GM04504 (cell line): ENCODE measurements around the gene RBFA.

ENCODE experiments used
- DNase-seq: peaks from one replicate; pipeline ENCODE4 v3.0.0-alpha.2; 2012; ENCODE audit warnings: low read depth

Gene RBFA

GRCh38 chr18:80029690-80030089 is 4.5 kb upstream of the RBFA start:
- no peak for DNase-seq

DNA sequence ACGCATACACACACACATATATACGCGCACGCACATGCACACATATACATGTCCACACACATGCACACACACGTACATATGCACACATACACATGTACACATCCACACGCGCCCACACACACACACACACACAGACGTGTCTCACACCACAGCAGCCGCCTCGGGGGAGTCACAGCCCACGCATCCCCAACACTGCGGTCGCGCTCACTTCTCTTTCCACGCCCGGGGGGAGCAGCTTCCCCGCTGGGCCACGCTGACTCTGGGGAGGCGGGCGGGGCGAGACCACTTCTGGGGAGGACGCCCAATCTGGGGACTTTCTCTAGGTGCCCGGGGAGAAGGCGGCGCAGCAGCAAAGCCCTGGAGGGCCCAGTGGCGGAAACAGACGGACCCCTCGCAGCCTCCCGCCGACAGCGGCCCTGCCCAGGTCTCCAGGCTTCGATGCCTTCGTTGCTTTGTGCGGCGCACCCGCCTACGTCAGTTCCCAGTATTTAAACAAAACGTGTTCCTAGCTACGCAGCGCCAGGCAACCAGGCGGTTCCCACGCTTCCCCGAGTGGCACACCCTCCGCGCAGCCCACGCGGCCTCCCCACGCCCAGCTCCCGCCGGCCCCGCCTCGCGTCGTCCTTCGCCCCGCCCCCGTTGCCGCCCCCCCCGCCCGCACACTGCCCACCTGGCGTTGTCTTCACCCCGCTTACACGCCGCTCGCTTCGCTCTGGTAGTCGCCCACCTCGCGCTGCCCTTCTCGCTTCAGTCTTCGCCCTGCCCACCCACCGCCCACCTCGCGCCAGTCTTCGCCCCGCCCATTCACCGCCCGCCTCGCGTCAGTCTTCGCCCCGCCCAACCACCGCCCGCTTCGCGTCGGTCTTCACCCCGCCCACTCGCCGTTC is 810 bp upstream of the RBFA start:
- DNase-seq: peak; percentile 14

- no peak for DNase-seq
Measured at GRCh38 chr18:80034852-80035406, 695 bp downstream of the RBFA start.

DNA sequence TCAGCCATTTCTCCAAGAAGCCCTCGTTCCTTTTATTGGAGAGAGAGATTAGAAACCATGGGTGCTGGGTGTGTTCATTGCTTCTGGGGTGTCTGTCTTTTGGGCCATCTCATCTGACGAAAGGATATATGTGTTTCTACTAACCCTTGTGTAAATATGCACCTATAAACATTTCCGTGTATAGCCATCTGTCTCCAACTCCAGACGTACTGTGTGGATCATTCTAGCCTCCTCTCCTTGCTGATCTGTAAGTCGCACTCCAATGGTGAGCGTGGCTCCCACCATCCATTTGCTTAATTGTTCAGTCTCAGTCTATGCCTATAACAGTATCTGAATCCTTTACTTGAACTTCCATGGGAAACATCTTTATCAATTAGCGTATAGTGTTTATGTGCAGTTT is 1.8 kb downstream of the RBFA start:
- no peak for DNase-seq

- no peak for DNase-seq
Measured at GRCh38 chr18:80037300-80037699, 3.1 kb downstream of the RBFA start.

DNA sequence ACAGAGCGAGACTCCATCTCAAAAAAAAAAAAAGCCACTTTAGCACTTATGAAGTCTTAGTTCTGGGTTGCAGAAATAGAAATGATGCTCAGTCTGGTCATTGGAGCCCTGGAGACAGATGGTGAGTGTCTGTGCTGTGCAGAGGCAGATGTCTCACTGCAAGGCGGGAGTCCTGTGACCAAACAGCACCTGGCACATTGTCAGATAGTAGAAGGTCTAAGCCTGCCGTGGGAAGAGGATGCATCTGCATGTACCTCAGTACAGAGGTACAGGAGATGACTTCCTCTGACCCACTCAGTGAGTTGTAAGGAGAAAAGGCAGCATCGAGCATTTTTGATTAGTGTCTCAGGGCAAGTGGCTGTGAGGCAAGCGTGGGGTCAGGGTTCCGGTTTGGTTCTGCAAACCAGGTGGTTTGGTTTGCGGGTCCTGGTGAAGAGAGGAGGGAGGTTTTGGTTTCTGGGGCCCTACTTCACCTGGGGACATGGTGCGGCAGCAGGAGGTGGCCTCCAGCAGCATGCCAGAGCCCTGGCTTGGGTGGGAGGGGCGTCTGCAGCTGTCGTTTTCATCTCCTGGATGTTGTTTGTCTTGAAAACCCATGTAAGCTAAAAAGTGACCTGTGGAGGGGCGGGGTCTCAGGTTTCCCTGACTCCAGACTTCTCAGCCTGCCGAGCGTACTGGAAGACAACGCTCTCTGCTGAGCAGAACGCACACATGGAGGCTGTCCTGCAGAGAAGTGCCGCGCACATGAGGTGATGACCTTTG is 3.8 kb downstream of the RBFA start:
- DNase-seq: no peak

DNA sequence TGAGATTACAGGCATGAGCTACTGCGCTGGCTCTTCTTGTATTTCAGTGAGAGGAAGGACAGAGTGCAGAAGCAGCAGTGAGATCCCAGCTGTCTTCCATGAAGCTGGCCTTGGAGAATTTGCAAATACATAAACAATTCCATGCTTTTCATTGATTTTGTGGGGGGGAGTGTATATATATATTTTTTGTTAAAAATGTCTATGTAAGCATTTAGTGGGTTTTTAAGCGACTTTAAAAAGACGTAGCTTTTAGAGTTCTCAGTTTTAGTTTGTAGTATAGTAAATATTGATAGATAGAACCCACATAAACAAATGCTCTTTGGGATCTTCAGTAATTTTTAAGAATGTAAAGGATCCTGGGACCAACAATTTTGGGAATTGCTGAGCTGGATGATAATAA is 6.3 kb downstream of the RBFA start:
- no peak for DNase-seq

DNA sequence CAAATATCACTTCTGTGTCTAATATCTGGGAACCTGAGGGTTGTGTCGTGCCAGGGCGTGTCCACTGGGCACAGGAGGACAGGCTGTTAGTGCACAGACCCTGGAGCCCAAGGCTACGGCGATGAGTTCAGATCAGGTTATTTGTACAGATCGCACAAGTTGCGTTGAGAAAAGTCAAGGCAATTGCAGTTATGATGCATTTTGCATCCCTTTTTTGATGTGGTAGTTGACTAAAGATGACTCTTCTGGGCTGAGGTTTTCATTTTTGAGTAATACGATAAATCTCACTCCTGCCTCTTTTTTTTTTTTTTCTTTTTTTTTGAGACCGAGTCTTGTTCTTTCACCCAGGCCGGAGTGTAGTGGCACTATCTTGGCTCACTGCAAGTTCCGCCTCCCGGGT is 7.2 kb downstream of the RBFA start:
- DNase-seq: no peak

GRCh38 chr18:80042785-80043184 is 8.6 kb downstream of the RBFA start:
- no peak for DNase-seq

GRCh38 chr18:80044072-80044471 is 9.8 kb downstream of the RBFA start:
- no peak for DNase-seq

GRCh38 chr18:80046011-80046410 is 11.8 kb downstream of the RBFA start:
- DNase-seq: no peak

- no peak for DNase-seq
Measured at GRCh38 chr18:80046431-80046830, 12.2 kb downstream of the RBFA start.

DNA sequence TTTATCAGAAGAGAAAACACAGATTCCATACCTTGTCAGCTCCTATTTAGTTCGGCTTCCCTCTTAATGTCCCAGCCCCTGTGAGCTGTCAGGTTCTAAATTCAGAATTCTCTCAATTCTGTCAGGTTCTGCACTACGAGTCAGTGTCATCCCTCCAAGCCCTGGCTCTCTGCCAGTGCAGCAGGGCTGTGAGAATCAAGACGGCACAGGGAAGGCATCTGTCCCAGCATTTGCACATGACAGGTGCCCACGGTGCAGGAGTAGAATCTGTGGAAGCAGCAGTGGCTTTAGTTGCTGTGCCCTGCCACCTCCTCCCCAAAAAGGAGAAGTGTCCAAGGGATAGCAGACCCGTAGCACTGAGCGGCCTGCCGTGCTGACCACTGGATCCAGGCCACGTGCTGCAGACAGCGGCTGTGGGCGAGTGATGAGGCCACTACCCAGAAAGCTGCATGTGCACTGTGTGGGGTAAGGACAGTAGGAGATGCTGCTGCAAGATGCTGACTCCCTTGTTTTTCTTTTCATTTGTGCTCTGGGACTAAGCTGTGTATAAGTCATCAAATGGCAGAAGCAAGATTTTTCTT is 12.8 kb downstream of the RBFA start:
- DNase-seq: no peak

- DNase-seq: no peak
Measured at GRCh38 chr18:80050797-80051196, 16.6 kb downstream of the RBFA start.

GRCh38 chr18:80056095-80056494 is 21.9 kb downstream of the RBFA start:
- no peak for DNase-seq

DNA sequence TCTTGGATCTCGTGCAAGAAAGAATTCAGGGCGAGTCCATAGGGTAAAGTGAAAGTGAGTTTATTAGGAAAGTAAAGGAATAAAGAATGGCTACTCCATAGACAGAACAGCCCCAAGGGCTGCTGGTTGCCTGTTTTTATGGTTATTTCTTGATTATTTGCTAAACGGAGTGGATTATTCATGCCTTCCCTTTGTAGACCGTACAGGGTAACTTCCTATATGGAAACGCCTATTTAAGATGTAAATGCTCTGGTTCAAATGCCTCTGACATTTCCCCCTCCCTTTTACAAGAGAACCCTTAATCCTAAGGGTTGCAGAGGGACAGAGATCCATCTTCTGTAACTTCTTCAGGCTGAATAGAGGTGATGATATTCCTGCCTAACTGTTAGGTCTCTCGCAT is 25.7 kb downstream of the RBFA start:
- DNase-seq: no peak

GRCh38 chr18:80065705-80066104 is 31.5 kb downstream of the RBFA start:
- no peak for DNase-seq

GRCh38 chr18:80067321-80067720 is 33.1 kb downstream of the RBFA start:
- no peak for DNase-seq

GRCh38 chr18:80067897-80068296 is 33.7 kb downstream of the RBFA start:
- no peak for DNase-seq

DNA sequence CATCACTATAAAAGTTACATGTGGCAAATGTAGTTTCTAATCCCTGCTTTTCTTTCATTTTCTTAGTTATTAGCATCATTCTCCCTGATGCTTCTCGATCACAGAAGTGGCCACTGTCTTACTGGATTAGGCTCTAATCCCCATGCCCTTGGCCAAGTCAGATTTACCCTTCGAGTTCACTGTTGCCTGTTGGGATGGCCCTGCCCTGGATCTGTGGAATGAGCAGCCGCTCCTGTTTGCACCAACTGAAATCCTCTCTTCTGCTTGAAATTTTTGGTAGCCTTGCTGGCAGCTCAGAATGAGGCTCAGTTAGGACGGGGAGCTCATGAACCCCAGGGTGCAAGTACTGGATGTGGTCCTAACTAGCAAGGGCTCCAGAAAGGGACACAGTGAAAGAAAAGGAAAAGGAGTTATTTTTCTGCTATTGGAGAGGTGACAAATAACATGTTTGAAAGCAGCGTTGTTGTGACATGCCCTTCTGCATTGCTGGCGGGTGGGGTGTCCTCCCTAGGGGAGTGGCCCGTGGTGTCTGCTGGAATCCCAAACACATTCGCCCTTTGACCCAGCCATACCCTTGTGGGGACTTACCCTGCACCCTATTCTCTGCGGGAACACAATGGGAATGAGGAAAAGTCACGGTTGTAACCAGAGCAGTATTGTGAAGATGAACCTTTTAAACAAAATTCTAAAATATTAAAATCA is 34.5 kb downstream of the RBFA start:
- DNase-seq: no peak

DNA sequence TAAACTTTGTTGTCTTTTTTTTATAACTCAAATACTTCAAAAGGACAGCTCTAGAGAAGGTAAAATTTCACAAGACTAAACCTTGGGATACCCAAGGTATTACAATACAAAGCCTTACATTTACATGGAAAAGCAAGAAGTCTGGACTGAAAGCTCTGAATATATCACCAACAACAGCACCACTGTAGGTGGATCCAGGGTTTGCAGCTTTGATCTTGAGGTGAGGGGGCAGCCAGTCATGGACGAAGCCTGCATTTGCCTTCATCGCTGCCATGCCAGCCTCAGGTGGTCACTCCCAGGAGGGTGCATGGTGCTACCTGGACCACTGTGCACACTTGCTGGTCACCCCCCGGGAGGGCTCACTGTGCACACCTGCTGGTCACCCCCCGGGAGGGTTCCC is 36.6 kb downstream of the RBFA start:
- no peak for DNase-seq

GRCh38 chr18:80074183-80074582 is 39.9 kb downstream of the RBFA start:
- no peak for DNase-seq
